ENCODE measurements around the gene WIPF2. TPM values are rescaled to one million over a fixed set of nuclear protein-coding genes. Genes with fewer than 3 reads are reported as not detected.
A peak's percentile ranks its signal among the peaks of the same experiment; 100 is the strongest.

WIPF2 gene
- polyA plus RNA-seq, 2 of the 4 experiments (the other 2 are of a cell fraction), result 13.8 to 21.5 TPM

- 88% methylated on average over 1 of the region's 1 CpG for WGBS (ENCODE audit: missing lambda C conversion rate)
These were observed 44.6 kb upstream of the WIPF2 start for GRCh38 chr17:40174514-40174913.

DNA sequence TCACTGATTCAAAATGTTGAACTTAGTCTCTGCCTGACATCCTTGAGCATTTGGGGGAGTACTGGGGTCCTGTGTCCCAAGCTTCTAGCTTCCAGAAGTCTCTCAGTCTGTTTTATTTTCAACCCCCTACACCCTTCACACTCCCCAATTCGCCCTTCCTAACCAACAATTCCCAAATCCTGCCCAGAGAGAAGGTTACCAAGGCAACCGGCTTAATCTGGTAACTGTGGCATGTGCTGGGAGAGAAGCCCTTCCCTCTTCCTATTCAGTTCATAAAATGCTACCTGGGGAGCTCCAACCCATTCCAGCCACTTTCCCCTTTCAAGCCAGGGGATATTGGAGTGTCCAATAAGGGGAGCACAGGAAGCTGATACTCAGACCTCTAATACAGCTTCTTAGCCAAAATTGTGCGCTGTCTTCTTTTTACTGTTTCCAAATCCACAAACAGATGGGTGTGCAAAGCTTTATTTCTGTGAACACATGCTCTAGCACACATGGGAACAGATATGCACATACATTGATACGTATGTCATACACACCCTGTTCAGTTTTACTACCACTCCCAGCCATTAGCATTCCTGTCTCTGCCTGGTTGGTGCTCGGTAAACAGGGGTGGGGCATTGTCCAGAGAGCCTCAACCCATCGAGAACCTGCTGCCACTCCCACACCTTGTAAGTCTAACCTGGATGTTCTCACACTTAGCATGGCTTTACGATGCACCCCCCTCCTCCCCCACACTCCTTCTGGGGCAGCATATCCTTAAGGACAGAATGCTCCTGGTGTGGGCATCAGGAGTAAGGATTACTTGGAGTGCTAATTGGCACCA, 43.0 kb upstream of the WIPF2 start:
- H3K27ac ChIP-seq, result no peak overlapping the region
- ATAC-seq (no peak; a peak in 1 of 6 replicates), FAIRE-seq (no peak), DNase-seq (ENCODE audit: low read depth in 1 of 2, low spot score in 1 of 2) (no peak)
- WGBS (ENCODE audit: missing lambda C conversion rate), result 82% methylated on average over 7 of the region's 7 CpGs
- peaks cover 26% of the 10 kb centered on the region for H3K4me1 ChIP-seq
- no peak overlapping the region for H3K4me3 ChIP-seq
- ChIA-PET CTCF (interaction anchor here (0.8 to 16.5 kb wide), 15 partner anchors 8 to 163 kb away, joined by 3 to 195 read pairs (median 6); partner anchors contain the start of gene CSF3), POLR2A (interaction anchor here (0.6 kb wide), 1 partner anchor 25 kb away, joined by 6 read pairs; no protein-coding TSS in a partner anchor)
- H3K4me2 ChIP-seq, result no peak overlapping the region
- H3K9me3 ChIP-seq, result no peaks in the 10 kb centered on the region
- no peak for TF ChIP-seq FOSL2 (IDR thresholded peaks at IDR 0.05)
- TF ChIP-seq FOSL2 (CRISPR knock-in tag; IDR thresholded peaks at IDR 0.05), result no peak
- TF ChIP-seq POLR2A (IDR thresholded peaks at IDR 0.05; ENCODE audit: low read length), result no peak
- TF ChIP-seq ZNF302 (CRISPR knock-in tag; IDR thresholded peaks at IDR 0.05), result no peak
- TF ChIP-seq, protein P1, sequence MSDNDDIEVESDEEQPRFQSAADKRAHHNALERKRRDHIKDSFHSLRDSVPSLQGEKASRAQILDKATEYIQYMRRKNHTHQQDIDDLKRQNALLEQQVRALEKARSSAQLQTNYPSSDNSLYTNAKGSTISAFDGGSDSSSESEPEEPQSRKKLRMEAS (IDR thresholded peaks at IDR 0.05), result no peak
- TF ChIP-seq JUN (IDR thresholded peaks at IDR 0.05), result no peak
- TF ChIP-seq NPAS2 (CRISPR knock-in tag; IDR thresholded peaks at IDR 0.05; ENCODE audit: borderline replicate concordance), result no peak
- no peak for TF ChIP-seq KDM5A (IDR thresholded peaks at IDR 0.05)

More at GRCh38 chr17:40174514-40174913, 44.6 kb upstream of the WIPF2 start:
- FAIRE-seq, result no peak
- POLR2A ChIA-PET, result interaction anchor here (0.7 kb wide), 1 partner anchor 61 kb away, joined by 6 read pairs; no protein-coding TSS in a partner anchor
- CTCF ChIA-PET, result interaction anchor here (0.9 to 16.5 kb wide), 16 partner anchors 9 to 521 kb away, joined by 3 to 195 read pairs (median 6); partner anchors contain the start of gene CSF3
- H3K4me1 ChIP-seq, result peaks cover 12% of the 10 kb centered on the region
- no peak overlapping the region for H3K27ac ChIP-seq
- no peak overlapping the region for H3K4me2 ChIP-seq
- no peaks in the 10 kb centered on the region for H3K9me3 ChIP-seq
- no peak overlapping the region for H3K4me3 ChIP-seq
- DNase-seq (ENCODE audit: low read depth in 1 of 2, low spot score in 1 of 2), result no peak
- TF ChIP-seq FOXS1 (CRISPR knock-in tag; IDR thresholded peaks at IDR 0.05), result no peak
- no peak for TF ChIP-seq MAZ (IDR thresholded peaks at IDR 0.05; ENCODE audit: borderline replicate concordance, low read depth, low read length)
- TF ChIP-seq, protein P2, sequence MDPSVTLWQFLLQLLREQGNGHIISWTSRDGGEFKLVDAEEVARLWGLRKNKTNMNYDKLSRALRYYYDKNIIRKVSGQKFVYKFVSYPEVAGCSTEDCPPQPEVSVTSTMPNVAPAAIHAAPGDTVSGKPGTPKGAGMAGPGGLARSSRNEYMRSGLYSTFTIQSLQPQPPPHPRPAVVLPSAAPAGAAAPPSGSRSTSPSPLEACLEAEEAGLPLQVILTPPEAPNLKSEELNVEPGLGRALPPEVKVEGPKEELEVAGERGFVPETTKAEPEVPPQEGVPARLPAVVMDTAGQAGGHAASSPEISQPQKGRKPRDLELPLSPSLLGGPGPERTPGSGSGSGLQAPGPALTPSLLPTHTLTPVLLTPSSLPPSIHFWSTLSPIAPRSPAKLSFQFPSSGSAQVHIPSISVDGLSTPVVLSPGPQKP (IDR thresholded peaks at IDR 0.05; ENCODE audit: low read depth, low read length), result no peak
- TF ChIP-seq HEYL (CRISPR knock-in tag; IDR thresholded peaks at IDR 0.05), result no peak
- TF ChIP-seq, protein P3, sequence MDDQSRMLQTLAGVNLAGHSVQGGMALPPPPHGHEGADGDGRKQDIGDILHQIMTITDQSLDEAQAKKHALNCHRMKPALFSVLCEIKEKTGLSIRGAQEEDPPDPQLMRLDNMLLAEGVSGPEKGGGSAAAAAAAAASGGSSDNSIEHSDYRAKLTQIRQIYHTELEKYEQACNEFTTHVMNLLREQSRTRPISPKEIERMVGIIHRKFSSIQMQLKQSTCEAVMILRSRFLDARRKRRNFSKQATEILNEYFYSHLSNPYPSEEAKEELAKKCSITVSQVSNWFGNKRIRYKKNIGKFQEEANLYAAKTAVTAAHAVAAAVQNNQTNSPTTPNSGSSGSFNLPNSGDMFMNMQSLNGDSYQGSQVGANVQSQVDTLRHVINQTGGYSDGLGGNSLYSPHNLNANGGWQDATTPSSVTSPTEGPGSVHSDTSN (IDR thresholded peaks at IDR 0.05), result no peak
- TF ChIP-seq, protein P1 (IDR thresholded peaks at IDR 0.05), result no peak
- TF ChIP-seq PHF8 (IDR thresholded peaks at IDR 0.05; ENCODE audit: borderline replicate concordance, low read depth), result no peak
- no peak for ATAC-seq

- H3K4me3 ChIP-seq, result no peak overlapping the region
- ChIA-PET POLR2A (no interaction called here), CTCF (interaction anchor here (0.9 to 16.5 kb wide), 8 partner anchors 9 to 163 kb away, joined by 4 to 195 read pairs (median 12); partner anchors contain the start of gene CSF3)
- 74% methylated on average over 2 of the region's 2 CpGs for WGBS (ENCODE audit: missing lambda C conversion rate)
- FAIRE-seq (no peak), DNase-seq (ENCODE audit: low read depth in 1 of 2, low spot score in 1 of 2) (no peak), ATAC-seq (peak in 1 of 2 experiments; percentile 2; a peak in 1 of 6 replicates)
- TF ChIP-seq ZNF302 (CRISPR knock-in tag; IDR thresholded peaks at IDR 0.05) (no peak), EHF (CRISPR knock-in tag; IDR thresholded peaks at IDR 0.05) (no peak), SMC3 (IDR thresholded peaks at IDR 0.05) (no peak), TP53 (CRISPR knock-in tag; IDR thresholded peaks at IDR 0.05) (no peak), FOSL2 (IDR thresholded peaks at IDR 0.05) (no peak), FOSL2 (CRISPR knock-in tag; IDR thresholded peaks at IDR 0.05) (no peak), HMGXB4 (CRISPR knock-in tag; IDR thresholded peaks at IDR 0.05; ENCODE audit: borderline replicate concordance) (no peak), MAFK (IDR thresholded peaks at IDR 0.05; ENCODE audit: partially characterized antibody) (no peak), ESRRA (IDR thresholded peaks at IDR 0.05; ENCODE audit: borderline replicate concordance, low read length) (no peak), CHD4 (IDR thresholded peaks at IDR 0.05; ENCODE audit: borderline replicate concordance) (no peak), RFX5 (IDR thresholded peaks at IDR 0.05) (no peak), NFE2L2 (conservative IDR thresholded peaks at IDR 0.05; ENCODE audit: low read length) (no peak)
- TF ChIP-seq, protein P2 (IDR thresholded peaks at IDR 0.05; ENCODE audit: low read depth, low read length), result no peak
- TF ChIP-seq, protein P4, sequence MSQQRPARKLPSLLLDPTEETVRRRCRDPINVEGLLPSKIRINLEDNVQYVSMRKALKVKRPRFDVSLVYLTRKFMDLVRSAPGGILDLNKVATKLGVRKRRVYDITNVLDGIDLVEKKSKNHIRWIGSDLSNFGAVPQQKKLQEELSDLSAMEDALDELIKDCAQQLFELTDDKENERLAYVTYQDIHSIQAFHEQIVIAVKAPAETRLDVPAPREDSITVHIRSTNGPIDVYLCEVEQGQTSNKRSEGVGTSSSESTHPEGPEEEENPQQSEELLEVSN (IDR thresholded peaks at IDR 0.05; ENCODE audit: borderline replicate concordance, low read depth), result no peak
- H3K27ac ChIP-seq, result no peak overlapping the region
- no peaks in the 10 kb centered on the region for H3K9me3 ChIP-seq
- peaks cover 26% of the 10 kb centered on the region for H3K4me1 ChIP-seq
- no peak overlapping the region; the same call in 2 of the 3 replicates for H3K4me2 ChIP-seq
These were observed 42.4 kb upstream of the WIPF2 start for GRCh38 chr17:40176754-40177110.
